Measurements from ENCODE around the gene PCSK4.

DNA sequence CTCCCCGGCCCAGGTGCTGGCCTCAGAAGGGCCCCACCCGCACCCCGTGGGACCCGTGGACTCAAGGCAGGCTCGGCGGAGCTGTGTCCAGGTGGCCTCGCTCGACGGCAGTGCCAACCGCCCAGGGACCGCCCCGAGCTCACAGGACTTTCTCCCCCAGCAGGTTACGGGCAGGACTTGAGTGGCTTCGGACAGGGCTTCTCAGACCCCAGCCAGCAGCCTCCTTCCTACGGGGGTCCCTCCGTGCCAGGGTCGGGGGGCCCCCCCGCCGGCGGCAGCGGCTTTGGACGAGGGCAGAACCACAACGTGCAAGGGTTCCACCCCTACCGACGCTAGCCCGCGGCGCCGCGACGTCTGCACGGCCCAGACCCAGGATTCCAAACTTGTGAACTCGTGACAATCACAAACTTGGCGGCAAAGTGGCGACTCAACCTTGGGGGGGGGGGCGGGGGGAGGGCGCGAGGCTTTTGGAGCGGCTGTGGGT lies 55.5 kb downstream of the PCSK4 start:
- TF ChIP-seq, protein P1, sequence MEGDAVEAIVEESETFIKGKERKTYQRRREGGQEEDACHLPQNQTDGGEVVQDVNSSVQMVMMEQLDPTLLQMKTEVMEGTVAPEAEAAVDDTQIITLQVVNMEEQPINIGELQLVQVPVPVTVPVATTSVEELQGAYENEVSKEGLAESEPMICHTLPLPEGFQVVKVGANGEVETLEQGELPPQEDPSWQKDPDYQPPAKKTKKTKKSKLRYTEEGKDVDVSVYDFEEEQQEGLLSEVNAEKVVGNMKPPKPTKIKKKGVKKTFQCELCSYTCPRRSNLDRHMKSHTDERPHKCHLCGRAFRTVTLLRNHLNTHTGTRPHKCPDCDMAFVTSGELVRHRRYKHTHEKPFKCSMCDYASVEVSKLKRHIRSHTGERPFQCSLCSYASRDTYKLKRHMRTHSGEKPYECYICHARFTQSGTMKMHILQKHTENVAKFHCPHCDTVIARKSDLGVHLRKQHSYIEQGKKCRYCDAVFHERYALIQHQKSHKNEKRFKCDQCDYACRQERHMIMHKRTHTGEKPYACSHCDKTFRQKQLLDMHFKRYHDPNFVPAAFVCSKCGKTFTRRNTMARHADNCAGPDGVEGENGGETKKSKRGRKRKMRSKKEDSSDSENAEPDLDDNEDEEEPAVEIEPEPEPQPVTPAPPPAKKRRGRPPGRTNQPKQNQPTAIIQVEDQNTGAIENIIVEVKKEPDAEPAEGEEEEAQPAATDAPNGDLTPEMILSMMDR (IDR thresholded peaks at IDR 0.05) = no peak
- no peak for TF ChIP-seq POLR2A (IDR thresholded peaks at IDR 0.05)
- no peak for TF ChIP-seq EP300 (IDR thresholded peaks at IDR 0.05)
